ENCODE measurements around the gene BHLHE40.

The BHLHE40 gene

GRCh38 chr3:4985330-4986174 is 6.3 kb downstream of the BHLHE40 start:
- peaks cover 55% of the 10 kb centered on the region for H3K4me1 Mint-ChIP-seq (ENCODE audit: low read depth)
- peaks cover 54% of the 10 kb centered on the region for H3K36me3 Mint-ChIP-seq (ENCODE audit: low read depth)
- H3K9me3 Mint-ChIP-seq: no peaks in the 10 kb centered on the region
- H3K4me3 Mint-ChIP-seq: peak overlapping the region; percentile 86
- no peaks in the 10 kb centered on the region for H3K27me3 Mint-ChIP-seq (ENCODE audit: low read depth)
- peak overlapping the region; percentile 95 for H3K27ac Mint-ChIP-seq

- Mint-ChIP-seq H3K27ac (peak overlapping the region; percentile 95), H3K4me3 (peak overlapping the region; percentile 86), H3K27me3 (ENCODE audit: low read depth) (no peaks in the 10 kb centered on the region), H3K4me1 (ENCODE audit: low read depth) (peaks cover 55% of the 10 kb centered on the region), H3K9me3 (no peaks in the 10 kb centered on the region), H3K36me3 (ENCODE audit: low read depth) (peaks cover 48% of the 10 kb centered on the region)
These were observed 7.0 kb downstream of the BHLHE40 start for GRCh38 chr3:4986175-4986781.

GRCh38 chr3:4986782-4987537 is 7.7 kb downstream of the BHLHE40 start:
- H3K36me3 Mint-ChIP-seq (ENCODE audit: low read depth): peaks cover 41% of the 10 kb centered on the region
- H3K4me1 Mint-ChIP-seq (ENCODE audit: low read depth): peaks cover 52% of the 10 kb centered on the region
- peak overlapping the region; percentile 95 for H3K27ac Mint-ChIP-seq

GRCh38 chr3:4987538-4988296 is 8.5 kb downstream of the BHLHE40 start:
- H3K9me3 Mint-ChIP-seq: no peaks in the 10 kb centered on the region
- no peak overlapping the region for H3K4me3 Mint-ChIP-seq
- peaks cover 56% of the 10 kb centered on the region for H3K4me1 Mint-ChIP-seq (ENCODE audit: low read depth)
- no peaks in the 10 kb centered on the region for H3K27me3 Mint-ChIP-seq (ENCODE audit: low read depth)
- peaks cover 33% of the 10 kb centered on the region for H3K36me3 Mint-ChIP-seq (ENCODE audit: low read depth)
- peak overlapping the region; percentile 95 for H3K27ac Mint-ChIP-seq

More at GRCh38 chr3:4986782-4987537, 7.7 kb downstream of the BHLHE40 start:
- Mint-ChIP-seq H3K4me3 (peak overlapping the region; percentile 86), H3K27me3 (ENCODE audit: low read depth) (no peaks in the 10 kb centered on the region), H3K9me3 (no peaks in the 10 kb centered on the region)

- Mint-ChIP-seq H3K4me1 (ENCODE audit: low read depth) (peaks cover 51% of the 10 kb centered on the region), H3K36me3 (ENCODE audit: low read depth) (peaks cover 18% of the 10 kb centered on the region), H3K4me3 (no peak overlapping the region), H3K9me3 (no peaks in the 10 kb centered on the region), H3K27me3 (ENCODE audit: low read depth) (no peaks in the 10 kb centered on the region), H3K27ac (peak overlapping the region; percentile 73)
These were observed 10.0 kb downstream of the BHLHE40 start for GRCh38 chr3:4988983-4989834.

- H3K27ac Mint-ChIP-seq: no peak overlapping the region
- H3K4me3 Mint-ChIP-seq: no peak overlapping the region
- H3K27me3 Mint-ChIP-seq (ENCODE audit: low read depth): no peaks in the 10 kb centered on the region
- H3K4me1 Mint-ChIP-seq (ENCODE audit: low read depth): peaks cover 50% of the 10 kb centered on the region
- H3K9me3 Mint-ChIP-seq: no peaks in the 10 kb centered on the region
- H3K36me3 Mint-ChIP-seq (ENCODE audit: low read depth): peaks cover 13% of the 10 kb centered on the region
These were observed 10.8 kb downstream of the BHLHE40 start for GRCh38 chr3:4990069-4990468.

- Mint-ChIP-seq H3K4me3 (no peak overlapping the region), H3K36me3 (ENCODE audit: low read depth) (no peaks in the 10 kb centered on the region), H3K27ac (no peak overlapping the region), H3K4me1 (ENCODE audit: low read depth) (peaks cover 45% of the 10 kb centered on the region), H3K27me3 (ENCODE audit: low read depth) (no peaks in the 10 kb centered on the region), H3K9me3 (no peaks in the 10 kb centered on the region)
These were observed 12.9 kb downstream of the BHLHE40 start for GRCh38 chr3:4992118-4992517.

- Mint-ChIP-seq H3K27ac (no peak overlapping the region), H3K36me3 (ENCODE audit: low read depth) (no peaks in the 10 kb centered on the region), H3K9me3 (no peaks in the 10 kb centered on the region), H3K27me3 (ENCODE audit: low read depth) (no peaks in the 10 kb centered on the region), H3K4me1 (ENCODE audit: low read depth) (peaks cover 34% of the 10 kb centered on the region), H3K4me3 (no peak overlapping the region)
These were observed 14.3 kb downstream of the BHLHE40 start for GRCh38 chr3:4993276-4994143.

GRCh38 chr3:4994144-4994730 is 15.0 kb downstream of the BHLHE40 start:
- peaks cover 30% of the 10 kb centered on the region for H3K4me1 Mint-ChIP-seq (ENCODE audit: low read depth)
- no peaks in the 10 kb centered on the region for H3K36me3 Mint-ChIP-seq (ENCODE audit: low read depth)
- H3K27ac Mint-ChIP-seq: no peak overlapping the region
- H3K9me3 Mint-ChIP-seq: no peaks in the 10 kb centered on the region
- H3K4me3 Mint-ChIP-seq: no peak overlapping the region
- H3K27me3 Mint-ChIP-seq (ENCODE audit: low read depth): no peaks in the 10 kb centered on the region

GRCh38 chr3:4994823-4995499 is 15.7 kb downstream of the BHLHE40 start:
- H3K27ac Mint-ChIP-seq: no peak overlapping the region
- H3K4me3 Mint-ChIP-seq: no peak overlapping the region
- H3K4me1 Mint-ChIP-seq (ENCODE audit: low read depth): peaks cover 37% of the 10 kb centered on the region
- no peaks in the 10 kb centered on the region for H3K27me3 Mint-ChIP-seq (ENCODE audit: low read depth)
- H3K36me3 Mint-ChIP-seq (ENCODE audit: low read depth): no peaks in the 10 kb centered on the region
- no peaks in the 10 kb centered on the region for H3K9me3 Mint-ChIP-seq

- H3K27me3 Mint-ChIP-seq (ENCODE audit: low read depth): no peaks in the 10 kb centered on the region
- H3K9me3 Mint-ChIP-seq: no peaks in the 10 kb centered on the region
- H3K4me1 Mint-ChIP-seq (ENCODE audit: low read depth): peaks cover 41% of the 10 kb centered on the region
- no peaks in the 10 kb centered on the region for H3K36me3 Mint-ChIP-seq (ENCODE audit: low read depth)
- no peak overlapping the region for H3K4me3 Mint-ChIP-seq
- H3K27ac Mint-ChIP-seq: peak overlapping the region; percentile 60
These were observed 16.3 kb downstream of the BHLHE40 start for GRCh38 chr3:4995500-4996053.

- H3K36me3 Mint-ChIP-seq (ENCODE audit: low read depth): no peaks in the 10 kb centered on the region
- H3K4me3 Mint-ChIP-seq: no peak overlapping the region
- peak overlapping the region; percentile 60 for H3K27ac Mint-ChIP-seq
- no peaks in the 10 kb centered on the region for H3K27me3 Mint-ChIP-seq (ENCODE audit: low read depth)
- H3K9me3 Mint-ChIP-seq: no peaks in the 10 kb centered on the region
- H3K4me1 Mint-ChIP-seq (ENCODE audit: low read depth): peaks cover 46% of the 10 kb centered on the region
These were observed 17.1 kb downstream of the BHLHE40 start for GRCh38 chr3:4996223-4996765.

Data from T-helper 1 cell treated with Interleukin-12 subunit alpha and Interleukin-12 subunit beta and Interleukin-4 antibody, amounts not matched to agents 30 μg/mL and 1 μg/mL, for 36 hours (primary cell).